Lower leg skin (tissue), 3 donors: ENCODE results near the gene EMB.

Experiments used
- POLR2A ChIP-seq, 2 donors: fragments of 450-650 bp; IDR thresholded peaks; one replicate each; pipeline ENCODE4 v1.6.1; 2016 to 2017; ENCODE audit warnings: antibody characterized with exemption in 2 of 2, mild to moderate bottlenecking in 1 of 2, moderate library complexity in 1 of 2
- TF ChIP-seq, protein P1 (sequence below), 3 donors: fragments of 450-650 bp; IDR thresholded peaks; one replicate each; pipeline ENCODE4 v1.5.1; 2016; ENCODE audit warnings: antibody characterized with exemption in 3 of 3, mild to moderate bottlenecking in 3 of 3, moderate library complexity in 2 of 3

DNA sequence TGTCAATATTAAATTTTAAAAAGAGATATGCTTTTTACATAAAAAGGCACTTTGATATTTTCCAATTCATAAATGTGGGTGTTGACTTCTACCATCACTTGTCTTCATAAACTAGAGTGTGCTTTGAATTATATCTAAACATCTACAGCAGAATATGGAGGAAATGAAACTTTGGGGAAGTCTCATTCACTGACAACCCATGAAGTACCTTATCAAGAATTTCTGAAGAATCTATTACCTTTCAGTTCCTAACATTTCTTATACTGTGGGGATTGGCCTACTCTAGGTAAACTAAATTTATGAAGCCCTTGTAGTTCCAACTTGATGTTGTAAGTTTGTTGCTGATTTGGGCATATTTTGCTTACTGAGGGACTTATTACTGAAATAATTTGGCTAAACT is 81.9 kb downstream of the EMB start:
- TF ChIP-seq, protein P1, sequence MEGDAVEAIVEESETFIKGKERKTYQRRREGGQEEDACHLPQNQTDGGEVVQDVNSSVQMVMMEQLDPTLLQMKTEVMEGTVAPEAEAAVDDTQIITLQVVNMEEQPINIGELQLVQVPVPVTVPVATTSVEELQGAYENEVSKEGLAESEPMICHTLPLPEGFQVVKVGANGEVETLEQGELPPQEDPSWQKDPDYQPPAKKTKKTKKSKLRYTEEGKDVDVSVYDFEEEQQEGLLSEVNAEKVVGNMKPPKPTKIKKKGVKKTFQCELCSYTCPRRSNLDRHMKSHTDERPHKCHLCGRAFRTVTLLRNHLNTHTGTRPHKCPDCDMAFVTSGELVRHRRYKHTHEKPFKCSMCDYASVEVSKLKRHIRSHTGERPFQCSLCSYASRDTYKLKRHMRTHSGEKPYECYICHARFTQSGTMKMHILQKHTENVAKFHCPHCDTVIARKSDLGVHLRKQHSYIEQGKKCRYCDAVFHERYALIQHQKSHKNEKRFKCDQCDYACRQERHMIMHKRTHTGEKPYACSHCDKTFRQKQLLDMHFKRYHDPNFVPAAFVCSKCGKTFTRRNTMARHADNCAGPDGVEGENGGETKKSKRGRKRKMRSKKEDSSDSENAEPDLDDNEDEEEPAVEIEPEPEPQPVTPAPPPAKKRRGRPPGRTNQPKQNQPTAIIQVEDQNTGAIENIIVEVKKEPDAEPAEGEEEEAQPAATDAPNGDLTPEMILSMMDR (IDR thresholded peaks at IDR 0.05), result no peak
- TF ChIP-seq POLR2A (IDR thresholded peaks at IDR 0.05), result no peak
